Stimulated activated CD4-positive, alpha-beta T cell treated with anti-CD3 and anti-CD28 coated beads, Interleukin-12 subunit alpha, Interleukin-12 subunit beta, amount 100 ng/mL, for 24 hours (primary cell): Measurements from ENCODE around the gene HPSE2.

Source experiments
- DNase-seq, 2 experiments: peaks; one replicate each; pipeline ENCODE4 v3.0.0-alpha.2; 2020; ENCODE audit warnings: low read depth in 2 of 2

HPSE2 gene

DNA sequence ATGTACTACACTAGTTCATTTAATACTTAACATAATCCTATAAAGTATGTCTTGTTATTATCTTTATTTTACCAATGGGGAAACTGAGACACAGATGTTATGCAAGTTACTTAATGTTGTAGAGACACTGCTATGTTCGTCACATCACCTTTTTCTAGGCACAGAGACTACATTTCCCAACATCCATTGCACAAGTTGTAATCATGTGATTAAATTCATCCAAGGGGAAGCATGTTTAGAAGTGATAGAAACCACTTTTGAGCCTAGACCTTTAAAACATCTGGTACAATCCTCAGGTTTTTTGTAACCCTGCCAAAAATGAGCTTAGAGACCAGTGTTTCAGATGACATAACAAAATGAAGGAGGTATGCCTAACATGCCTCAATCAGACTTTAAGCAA is 402.1 kb downstream of the HPSE2 start:
- no peak for DNase-seq

GRCh38 chr10:98832738-98833137 is 402.9 kb downstream of the HPSE2 start:
- DNase-seq: no peak

GRCh38 chr10:98832196-98832595 is 403.5 kb downstream of the HPSE2 start:
- no peak for DNase-seq

DNA sequence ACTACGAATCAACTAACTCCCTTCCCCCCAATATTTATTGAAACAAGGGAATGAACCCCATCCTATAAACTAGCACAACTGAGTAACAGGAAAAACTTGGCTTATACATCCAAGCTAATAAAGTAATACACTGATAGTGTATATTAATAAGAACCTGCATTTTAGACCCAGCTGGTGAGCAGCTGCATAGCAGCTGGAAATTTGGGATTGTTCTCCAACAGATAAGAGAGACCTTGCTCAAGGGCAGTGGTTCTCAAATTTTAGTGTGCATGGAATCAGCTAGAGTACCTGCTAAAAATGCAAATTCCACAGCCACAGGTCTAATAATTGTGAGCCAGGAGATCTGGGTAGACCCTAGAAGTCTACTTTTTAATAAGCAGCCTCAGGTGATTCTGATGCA is 404.3 kb downstream of the HPSE2 start:
- DNase-seq: no peak

DNA sequence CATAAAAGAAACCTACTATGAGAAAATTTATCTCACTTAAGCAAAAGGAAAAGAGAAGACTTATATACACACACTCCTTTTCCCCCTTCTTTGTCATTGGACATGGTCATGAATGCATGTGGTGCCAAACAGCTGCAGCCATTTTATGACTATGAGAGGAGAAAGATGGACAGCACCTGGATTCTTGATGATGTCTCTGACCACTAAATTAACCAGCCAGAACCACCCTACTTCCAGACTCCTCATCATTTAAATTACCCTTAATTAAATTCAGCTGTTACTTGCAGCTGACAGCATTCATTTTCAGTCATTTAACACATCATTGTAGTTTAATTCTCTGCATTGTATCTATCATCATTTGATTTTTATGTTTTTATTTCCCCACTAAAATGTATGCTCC is 409.9 kb downstream of the HPSE2 start:
- DNase-seq: no peak

- DNase-seq: no peak
Observed at GRCh38 chr10:98817396-98817795, 418.3 kb downstream of the HPSE2 start.

GRCh38 chr10:98815039-98815885 is 420.4 kb downstream of the HPSE2 start:
- DNase-seq: no peak

DNA sequence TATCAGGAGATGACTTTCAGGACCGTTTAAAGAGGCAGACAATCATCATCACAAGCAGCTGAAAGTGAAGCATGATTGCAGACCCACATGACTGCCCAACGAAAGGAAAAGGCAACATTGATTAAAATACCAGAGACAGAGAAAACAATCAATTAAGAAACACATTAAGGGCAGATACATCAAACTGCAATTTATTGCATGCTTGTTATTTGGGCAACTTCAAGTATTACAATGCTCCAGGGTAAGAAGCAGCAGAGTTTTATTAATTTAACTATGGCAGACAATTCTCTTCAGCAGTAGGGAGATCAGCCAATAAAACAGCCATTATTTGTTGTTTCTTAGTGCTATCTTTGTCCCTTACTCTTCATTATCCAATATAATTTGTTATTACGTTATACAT is 421.2 kb downstream of the HPSE2 start:
- no peak for DNase-seq

DNA sequence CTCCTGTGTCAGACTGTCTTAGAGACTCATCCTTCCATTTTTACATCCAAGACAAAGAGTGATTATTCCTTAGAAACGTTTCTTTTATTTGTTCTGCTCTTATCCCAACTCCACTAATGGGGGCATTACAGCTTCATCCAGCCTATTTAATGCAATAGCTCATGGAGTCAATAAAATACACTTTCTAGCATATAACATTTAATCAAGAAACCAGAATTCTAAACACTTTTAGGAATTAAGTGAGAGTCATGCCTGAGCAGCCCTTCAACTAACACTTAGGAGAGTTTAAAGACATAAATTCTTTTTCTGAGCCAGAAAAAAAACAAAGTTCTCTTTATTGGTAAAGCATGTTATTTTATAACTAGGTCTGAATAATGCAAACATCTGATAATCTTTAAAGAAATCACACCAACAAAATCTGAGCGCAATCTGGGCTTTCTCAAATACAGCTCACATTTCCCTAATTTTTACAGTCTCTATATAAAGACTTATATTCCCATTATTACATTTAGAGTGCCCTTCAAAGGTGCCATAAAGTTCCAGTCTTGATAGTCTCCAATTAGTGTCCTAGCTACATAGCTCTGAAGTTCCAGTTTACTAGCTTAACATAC is 427.3 kb downstream of the HPSE2 start:
- no peak for DNase-seq

DNA sequence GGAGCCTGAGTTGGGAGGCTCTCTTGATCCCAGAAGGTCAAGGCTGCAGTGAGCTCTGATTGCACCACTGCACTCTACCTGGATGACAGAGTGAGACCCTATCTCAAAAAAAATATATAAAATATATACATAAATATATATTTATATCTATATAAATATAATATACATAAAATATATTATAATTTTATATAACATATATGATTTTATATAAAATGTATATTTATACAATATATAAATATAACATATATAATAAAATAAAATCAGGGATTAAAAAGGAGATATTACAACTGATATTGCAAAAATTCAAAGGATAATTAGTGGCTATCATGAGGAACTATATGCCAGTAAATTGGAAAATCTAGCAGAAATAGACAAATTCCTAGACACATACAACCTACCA is 435.4 kb downstream of the HPSE2 start:
- DNase-seq: no peak

GRCh38 chr10:98795467-98795866 is 440.2 kb downstream of the HPSE2 start:
- DNase-seq: no peak

GRCh38 chr10:98790817-98791216 is 444.8 kb downstream of the HPSE2 start:
- DNase-seq: no peak

GRCh38 chr10:98778277-98778759 is 457.3 kb downstream of the HPSE2 start:
- no peak for DNase-seq

DNA sequence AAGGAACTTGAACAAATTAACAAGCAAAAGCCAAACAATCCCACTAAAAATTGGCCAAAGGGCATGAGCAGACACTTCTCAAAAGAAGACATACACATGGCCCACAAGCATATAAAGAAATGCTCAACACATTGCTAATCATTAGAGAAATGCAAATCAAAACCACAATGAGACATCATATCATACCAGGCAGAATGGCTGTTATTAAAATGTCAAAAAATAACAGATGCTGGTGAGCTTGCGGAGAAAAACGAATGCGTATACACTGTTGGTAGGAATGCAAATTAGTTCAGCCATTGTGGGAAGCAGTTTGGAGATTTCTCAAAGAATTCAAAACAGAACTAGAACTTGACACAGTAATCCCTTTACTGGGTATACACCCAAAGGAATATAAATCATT is 477.2 kb downstream of the HPSE2 start:
- no peak for DNase-seq

GRCh38 chr10:98748298-98748697 is 487.4 kb downstream of the HPSE2 start:
- no peak for DNase-seq

DNA sequence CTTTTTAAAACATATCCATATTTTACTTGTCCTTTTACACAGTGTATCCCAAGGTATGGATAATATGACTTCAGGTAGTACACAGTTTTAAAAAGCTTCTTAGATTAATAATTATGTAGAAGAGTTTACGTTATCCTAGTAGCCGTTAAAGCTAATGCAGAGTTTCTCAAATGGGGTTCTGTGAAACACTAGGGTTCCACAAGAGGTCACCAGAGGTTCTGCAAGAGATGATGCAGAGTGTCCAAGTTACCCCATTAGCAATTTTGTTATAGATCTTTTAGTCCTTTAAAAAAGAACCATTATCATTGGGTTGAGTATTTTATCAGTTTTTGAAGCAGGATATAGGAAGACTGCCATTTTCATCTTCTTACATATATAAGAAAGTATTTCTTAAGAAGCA is 490.0 kb downstream of the HPSE2 start:
- DNase-seq: no peak

DNA sequence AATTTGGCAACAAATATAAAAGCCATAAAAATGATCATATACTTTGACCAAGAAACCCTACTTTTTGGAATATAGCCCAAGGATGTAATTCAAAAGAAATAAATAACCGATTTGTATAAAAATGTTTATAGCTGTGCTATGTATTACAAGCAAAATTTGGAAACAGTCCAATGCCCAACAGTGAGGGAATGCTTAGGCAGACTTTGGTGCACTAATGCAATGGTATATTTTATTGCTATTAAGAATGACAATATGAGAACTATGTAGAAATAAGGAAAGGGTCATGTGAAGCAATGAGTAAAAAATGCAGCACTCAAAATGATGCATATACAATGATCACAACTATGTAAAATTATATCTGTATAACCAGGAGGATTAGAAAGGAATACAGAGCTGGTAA is 515.1 kb downstream of the HPSE2 start:
- DNase-seq: no peak

DNA sequence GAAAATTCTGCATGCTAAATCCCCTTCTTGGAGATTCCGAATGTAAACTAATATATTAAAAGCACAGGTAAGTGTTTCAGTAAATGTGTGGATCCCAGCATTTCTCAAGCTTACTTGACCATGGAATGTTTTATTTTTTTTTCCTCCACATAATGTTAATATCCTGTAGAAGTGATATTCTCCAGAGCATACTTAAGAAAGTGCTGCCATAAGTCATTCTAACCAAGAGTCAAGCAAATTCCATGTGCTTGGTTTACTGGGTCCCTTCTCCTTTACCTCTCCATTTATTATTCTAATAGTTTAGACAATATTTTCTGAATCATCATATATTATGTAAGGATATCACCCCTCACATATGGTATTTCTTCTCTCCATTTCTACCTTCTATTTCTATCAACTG is 522.1 kb downstream of the HPSE2 start:
- no peak for DNase-seq

DNA sequence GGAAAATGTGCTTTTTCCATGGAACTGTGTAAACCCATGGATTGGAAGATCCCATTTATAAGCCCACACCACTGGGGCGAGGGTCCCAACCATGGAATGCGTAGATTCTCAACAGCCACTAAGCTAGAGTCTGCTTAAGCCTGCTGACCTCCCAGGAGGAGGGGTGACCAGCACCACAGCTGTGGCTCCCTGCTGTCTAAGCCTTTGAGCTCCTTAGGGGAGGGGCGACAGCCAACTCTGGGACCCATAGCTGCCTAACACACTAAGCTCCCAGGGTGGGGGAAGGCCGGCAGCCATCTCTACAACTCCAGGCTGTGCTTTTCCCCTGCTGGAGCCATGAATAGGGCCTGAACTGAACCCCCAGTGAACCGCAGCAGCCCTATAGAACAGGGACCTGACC is 539.1 kb downstream of the HPSE2 start:
- DNase-seq: no peak

- DNase-seq: no peak
Observed at GRCh38 chr10:98694883-98695282, 540.8 kb downstream of the HPSE2 start.

- no peak for DNase-seq
Observed at GRCh38 chr10:98694014-98694413, 541.6 kb downstream of the HPSE2 start.

GRCh38 chr10:98687685-98688084 is 548.0 kb downstream of the HPSE2 start:
- no peak for DNase-seq
